ENCODE data around the gene MAGEB4.

- TF ChIP-seq REST (IDR thresholded peaks at IDR 0.05; ENCODE audit: unreplicated experiment) = no peak
- no peak for TF ChIP-seq CTCF (conservative IDR thresholded peaks at IDR 0.05; ENCODE audit: low read depth in 2 of 2)
- no peak for TF ChIP-seq EZH2 (IDR thresholded peaks at IDR 0.05; ENCODE audit: low read depth, unreplicated experiment)
- no peak for TF ChIP-seq POLR2AphosphoS5 (IDR thresholded peaks at IDR 0.05; ENCODE audit: low read depth)
- no peak for TF ChIP-seq EZH2phosphoT487 (IDR thresholded peaks at IDR 0.05; ENCODE audit: unreplicated experiment)
- no peak for TF ChIP-seq NANOG (IDR thresholded peaks at IDR 0.05; ENCODE audit: borderline replicate concordance)
- no peak for TF ChIP-seq ETS1 (IDR thresholded peaks at IDR 0.05)
- no peak for TF ChIP-seq ZNF114 (CRISPR knock-in tag; IDR thresholded peaks at IDR 0.05)
Measured at GRCh38 chrX:30259927-30260326, 18.1 kb downstream of the MAGEB4 start.

Data from GM23338 (cell line).